IPS-15b (cell line): ENCODE data around the gene PABPN1L.

Experiments used
- H3K27me3 ChIP-seq: one replicate; pipeline ENCODE4 v1.6.1; 2013; ENCODE audit warnings: low read length; ENCODE audit not compliant: control insufficient read depth, insufficient read depth
- H3K36me3 ChIP-seq: one replicate; pipeline ENCODE4 v1.6.1; 2013; ENCODE audit warnings: low read length; ENCODE audit not compliant: control insufficient read depth, insufficient read depth
- H3K4me1 ChIP-seq: one replicate; pipeline ENCODE4 v1.6.1; 2013; ENCODE audit warnings: mild to moderate bottlenecking, low read length; ENCODE audit not compliant: control insufficient read depth, insufficient read depth
- H3K4me3 ChIP-seq: one replicate; pipeline ENCODE4 v1.5.1; 2013; ENCODE audit warnings: low read depth, low read length
- H3K9ac ChIP-seq: one replicate; pipeline ENCODE4 v1.6.1; 2013; ENCODE audit warnings: low read depth, mild to moderate bottlenecking, low read length
- H3K9me3 ChIP-seq: one replicate; pipeline ENCODE4 v1.6.1; 2013; ENCODE audit warnings: mild to moderate bottlenecking, low read length; ENCODE audit not compliant: control insufficient read depth, insufficient read depth

PABPN1L gene, protein sequence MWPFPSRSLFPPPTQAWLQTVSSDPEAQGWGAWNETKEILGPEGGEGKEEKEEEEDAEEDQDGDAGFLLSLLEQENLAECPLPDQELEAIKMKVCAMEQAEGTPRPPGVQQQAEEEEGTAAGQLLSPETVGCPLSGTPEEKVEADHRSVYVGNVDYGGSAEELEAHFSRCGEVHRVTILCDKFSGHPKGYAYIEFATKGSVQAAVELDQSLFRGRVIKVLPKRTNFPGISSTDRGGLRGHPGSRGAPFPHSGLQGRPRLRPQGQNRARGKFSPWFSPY

DNA sequence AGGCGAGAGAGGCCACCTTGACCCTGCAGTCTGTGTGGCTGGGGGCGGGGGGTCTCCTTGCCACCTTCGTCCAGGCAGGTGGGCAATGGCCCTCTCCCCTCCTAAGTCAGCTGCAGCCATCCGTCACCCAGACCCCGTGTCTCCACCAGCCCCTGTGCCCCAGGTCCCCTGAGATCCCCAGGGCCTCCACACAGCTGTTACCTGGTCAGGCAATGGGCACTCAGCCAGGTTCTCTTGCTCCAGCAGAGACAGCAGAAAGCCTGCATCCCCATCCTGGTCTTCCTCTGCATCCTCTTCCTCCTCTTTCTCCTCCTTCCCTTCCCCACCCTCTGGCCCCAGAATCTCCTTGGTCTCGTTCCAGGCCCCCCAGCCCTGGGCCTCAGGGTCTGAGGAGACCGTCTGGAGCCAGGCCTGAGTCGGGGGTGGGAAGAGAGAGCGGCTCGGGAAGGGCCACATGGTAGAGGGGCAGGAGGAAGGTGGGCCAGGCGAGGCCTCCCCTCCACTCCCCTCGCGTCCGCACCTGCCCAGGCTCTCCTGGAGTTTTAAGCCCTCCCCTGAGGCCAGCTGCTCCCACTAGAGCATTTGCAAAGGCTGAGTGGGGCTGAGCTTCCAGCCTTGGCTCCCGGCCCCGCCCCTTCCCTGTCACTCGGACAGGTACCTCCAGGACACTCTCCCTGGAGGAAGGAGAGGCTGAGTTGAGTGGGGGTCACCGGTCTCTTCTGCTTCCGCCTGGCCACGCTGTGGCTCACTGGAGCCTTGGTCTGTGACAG lies at the start of gene PABPN1L:
Gene PABPN1L (minus strand): TSS at position 510 of the 770 bp plus-strand sequence. CDS start 54 bp downstream, at position 456.
- H3K4me3 ChIP-seq: no peak within 1 kb of the TSS
- H3K9ac ChIP-seq: no peak within 1 kb of the TSS
- no peaks in the 10 kb centered on the region for H3K4me1 ChIP-seq
- no peaks in the 10 kb centered on the region for H3K9me3 ChIP-seq
- peaks cover 6% of the 10 kb centered on the region for H3K36me3 ChIP-seq
- H3K27me3 ChIP-seq: no peaks in the 10 kb centered on the region

DNA sequence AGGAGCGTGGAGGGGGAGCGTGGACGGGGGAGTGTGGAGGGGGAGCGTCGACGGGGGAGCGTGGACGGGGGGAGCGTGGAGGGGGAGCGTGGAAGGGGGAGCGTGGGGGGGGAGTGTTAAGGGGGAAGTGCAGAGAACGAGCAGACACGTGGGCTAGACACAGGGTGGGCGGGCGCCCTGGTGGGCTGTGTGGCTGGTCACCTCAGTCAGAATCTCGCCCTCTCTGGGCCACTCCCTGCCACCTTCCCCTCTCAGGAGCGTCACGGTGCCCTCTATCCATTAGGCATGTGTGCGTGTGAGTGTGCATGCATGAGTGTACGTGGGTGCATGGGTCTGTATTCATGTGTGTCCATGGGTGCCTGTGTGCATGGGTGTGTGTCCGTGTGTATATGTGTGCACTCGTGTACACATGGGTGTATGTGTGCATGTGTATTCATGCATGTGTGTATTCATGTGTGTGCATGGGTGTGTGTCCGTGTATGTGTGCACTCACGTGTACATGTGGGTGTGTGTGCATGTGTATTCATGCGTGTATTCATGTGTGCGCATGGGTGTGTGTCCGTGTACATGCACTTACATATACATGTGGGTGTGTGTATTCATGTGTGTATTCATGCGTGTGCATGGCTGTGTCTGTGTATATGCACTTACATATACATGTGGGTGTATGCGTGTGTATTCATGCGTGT lies 49.3 kb upstream of the PABPN1L start:
- H3K36me3 ChIP-seq: no peaks in the 10 kb centered on the region
- H3K4me1 ChIP-seq: no peaks in the 10 kb centered on the region
- no peak overlapping the region for H3K9ac ChIP-seq

DNA sequence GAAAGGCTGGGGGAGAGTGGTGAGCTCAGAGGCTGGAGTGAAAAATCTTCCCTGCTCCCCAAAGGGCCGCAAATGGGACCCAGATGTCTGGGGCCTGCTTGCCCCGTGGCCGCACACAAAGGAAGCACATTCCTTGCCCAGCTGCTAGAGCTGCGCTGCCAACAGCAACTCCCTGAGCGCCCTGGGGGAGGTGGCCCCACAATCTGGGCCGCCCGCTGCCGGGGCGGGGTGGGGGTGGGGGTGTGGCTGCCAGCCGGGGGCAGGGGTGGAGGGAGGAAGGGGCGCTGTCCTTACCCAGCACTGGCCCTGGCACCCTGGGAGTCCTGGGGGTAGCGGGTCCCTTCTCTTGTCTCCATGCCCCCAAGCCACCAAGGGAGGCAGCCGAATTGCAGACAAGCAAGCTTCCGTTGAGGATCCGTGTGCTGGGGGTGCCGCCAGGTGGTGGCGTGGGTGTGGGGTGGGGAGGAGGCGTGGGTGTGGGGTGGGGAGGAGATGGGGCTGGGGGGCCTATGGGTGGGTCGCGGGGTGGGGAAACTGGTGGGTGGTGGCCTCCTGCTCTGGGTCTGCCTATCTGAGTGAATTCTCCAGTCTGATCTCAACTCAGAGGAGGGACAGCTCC lies 48.4 kb upstream of the PABPN1L start:
- Histone ChIP-seq H3K4me1 (no peaks in the 10 kb centered on the region), H3K36me3 (no peaks in the 10 kb centered on the region)

More for the DNA sequence above, 49.3 kb upstream of the PABPN1L start:
- no peak overlapping the region for H3K4me3 ChIP-seq
- H3K27me3 ChIP-seq: no peaks in the 10 kb centered on the region
- H3K9me3 ChIP-seq: peaks cover 4% of the 10 kb centered on the region

DNA sequence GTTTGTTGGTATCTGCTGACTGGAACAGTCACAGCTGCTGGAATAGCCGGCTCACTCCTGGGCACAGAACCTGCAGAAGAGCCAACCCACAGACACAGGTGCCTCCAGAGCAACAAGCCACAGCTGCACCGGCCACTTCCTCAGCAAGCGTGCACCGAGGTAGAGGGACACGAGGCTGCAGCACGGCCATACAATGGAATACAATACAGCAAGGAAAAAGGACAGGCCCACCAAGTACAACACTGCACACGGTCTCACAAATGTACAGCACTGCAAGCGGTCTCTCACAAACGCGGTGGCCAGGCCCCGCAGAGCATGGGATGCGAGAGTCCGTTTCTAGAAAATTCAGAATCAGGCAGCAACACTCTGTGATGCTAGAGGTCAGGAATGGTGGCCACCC lies 47.4 kb upstream of the PABPN1L start:
- Histone ChIP-seq H3K36me3 (no peaks in the 10 kb centered on the region), H3K4me1 (no peaks in the 10 kb centered on the region), H3K27me3 (no peaks in the 10 kb centered on the region)

More for the DNA sequence above, 48.4 kb upstream of the PABPN1L start:
- Histone ChIP-seq H3K27me3 (no peaks in the 10 kb centered on the region), H3K4me3 (no peak overlapping the region), H3K9me3 (peaks cover 4% of the 10 kb centered on the region), H3K9ac (no peak overlapping the region)

DNA sequence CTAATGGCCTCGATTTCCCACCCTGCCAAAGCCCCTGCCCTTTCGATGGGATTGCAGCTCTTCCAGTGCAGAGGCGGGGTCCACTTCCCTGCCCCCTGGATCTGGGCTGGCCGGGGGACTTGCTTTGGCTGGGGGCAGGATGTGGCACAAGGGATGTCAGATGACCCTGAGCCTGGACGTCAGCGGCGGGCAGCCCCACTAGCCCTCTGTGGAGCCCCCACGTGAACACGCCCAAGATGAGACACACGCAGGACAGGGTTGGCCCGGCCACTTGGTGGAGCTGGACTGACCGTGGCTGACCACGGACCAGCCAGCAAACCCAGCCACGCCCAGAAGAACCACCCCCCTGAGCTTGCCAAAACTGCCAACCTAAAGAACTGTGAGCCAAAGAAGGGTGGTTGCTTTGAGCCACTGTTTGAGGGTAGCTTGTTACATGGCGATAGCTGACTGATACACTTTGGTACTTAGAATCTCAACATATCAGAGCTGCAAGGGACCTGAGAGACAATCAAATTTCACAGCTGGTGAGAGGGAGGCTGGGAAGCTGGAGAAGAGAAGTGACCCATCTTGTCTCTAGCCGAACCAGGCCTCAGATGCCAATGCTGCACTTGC lies 46.6 kb upstream of the PABPN1L start:
- no peaks in the 10 kb centered on the region for H3K36me3 ChIP-seq
- no peak overlapping the region for H3K9ac ChIP-seq
- H3K4me1 ChIP-seq: no peaks in the 10 kb centered on the region
- H3K4me3 ChIP-seq: no peak overlapping the region
- no peaks in the 10 kb centered on the region for H3K9me3 ChIP-seq
- no peaks in the 10 kb centered on the region for H3K27me3 ChIP-seq

More for the DNA sequence above, 47.4 kb upstream of the PABPN1L start:
- Histone ChIP-seq H3K9ac (no peak overlapping the region), H3K9me3 (no peaks in the 10 kb centered on the region), H3K4me3 (no peak overlapping the region)

DNA sequence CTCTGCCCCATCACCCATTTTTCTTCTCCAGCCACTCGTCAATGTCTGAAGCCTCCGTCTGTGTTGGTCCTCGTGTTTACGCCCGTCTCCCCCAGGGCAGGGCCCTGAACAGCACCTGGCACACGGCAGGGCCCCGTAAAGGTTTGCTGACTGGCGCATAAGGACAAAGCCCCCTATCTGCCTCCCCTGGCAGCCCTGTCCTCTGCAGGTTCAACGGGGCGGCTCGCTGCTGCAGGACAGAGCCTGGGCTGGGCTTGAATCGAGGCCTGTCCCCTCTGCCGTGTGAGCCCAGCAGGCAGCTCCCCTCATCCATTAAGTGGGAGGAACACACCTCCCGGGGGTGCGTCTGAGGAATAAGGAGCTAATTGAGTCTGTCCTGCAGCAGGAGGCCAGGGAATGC lies 46.1 kb upstream of the PABPN1L start:
- H3K4me3 ChIP-seq: no peak overlapping the region
- H3K9me3 ChIP-seq: no peaks in the 10 kb centered on the region
- no peaks in the 10 kb centered on the region for H3K27me3 ChIP-seq
- H3K4me1 ChIP-seq: no peaks in the 10 kb centered on the region
- no peak overlapping the region for H3K9ac ChIP-seq
- no peaks in the 10 kb centered on the region for H3K36me3 ChIP-seq

DNA sequence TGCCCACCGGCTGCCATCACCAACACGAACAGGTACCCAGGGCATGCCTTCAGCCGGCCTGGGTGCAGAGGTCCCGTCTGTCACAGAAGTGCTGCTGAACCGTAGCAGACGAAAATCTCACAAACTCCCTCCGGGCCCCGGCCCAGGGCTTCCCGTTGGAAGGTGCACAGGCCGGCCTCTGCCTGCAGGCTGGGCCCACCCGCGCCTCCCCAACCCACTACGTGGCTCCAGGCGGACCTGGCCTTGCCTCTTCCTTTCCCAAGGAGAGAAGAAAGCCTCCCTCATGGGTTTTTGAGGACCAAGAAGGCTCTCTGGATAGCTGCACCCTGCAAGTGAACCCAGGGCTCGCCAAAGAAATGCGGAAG lies 45.5 kb upstream of the PABPN1L start:
- Histone ChIP-seq H3K4me3 (no peak overlapping the region), H3K27me3 (no peaks in the 10 kb centered on the region), H3K9ac (no peak overlapping the region), H3K4me1 (no peaks in the 10 kb centered on the region), H3K9me3 (no peaks in the 10 kb centered on the region), H3K36me3 (no peaks in the 10 kb centered on the region)

DNA sequence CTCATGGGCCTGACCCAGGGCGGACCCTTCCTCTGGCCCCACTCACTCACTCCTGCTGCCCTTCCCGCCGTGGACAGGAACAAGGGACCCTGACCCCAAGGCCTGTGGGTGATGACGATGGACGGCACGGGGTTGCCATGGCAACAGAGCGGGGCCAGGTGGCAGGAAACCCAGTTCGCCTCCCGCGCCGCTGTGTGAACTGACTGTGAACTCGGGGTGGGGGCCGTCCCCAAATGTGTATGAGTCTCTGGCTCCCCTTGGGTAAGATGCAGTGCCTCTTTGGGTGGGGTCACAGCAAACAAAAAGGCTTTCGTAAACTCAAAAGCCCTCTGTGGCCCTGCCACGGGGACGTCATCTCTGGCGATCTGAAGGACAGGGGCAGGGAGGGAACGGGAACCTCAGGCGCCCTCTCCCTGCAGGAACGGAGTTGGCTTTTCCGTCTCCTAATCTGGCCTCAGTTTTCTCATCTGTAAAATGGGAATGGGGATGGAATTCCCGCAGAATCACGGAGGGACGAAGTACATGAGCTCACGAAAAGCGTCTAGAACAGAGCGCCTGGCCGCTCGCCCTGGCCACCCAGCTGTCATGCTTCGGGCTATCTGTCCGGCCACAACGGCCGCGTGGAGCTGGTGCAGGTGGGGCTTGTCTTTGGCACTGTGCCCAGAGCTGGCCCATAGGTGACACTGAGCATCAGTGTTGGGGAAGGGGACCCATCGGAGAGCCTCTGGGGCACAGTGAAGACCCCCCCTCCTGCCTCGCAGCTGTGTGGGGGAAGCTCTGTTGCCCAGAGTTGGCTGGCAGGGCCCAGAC lies 44.9 kb upstream of the PABPN1L start:
- Histone ChIP-seq H3K9me3 (no peaks in the 10 kb centered on the region), H3K27me3 (no peaks in the 10 kb centered on the region), H3K4me1 (no peaks in the 10 kb centered on the region), H3K9ac (no peak overlapping the region), H3K4me3 (no peak overlapping the region), H3K36me3 (no peaks in the 10 kb centered on the region)

DNA sequence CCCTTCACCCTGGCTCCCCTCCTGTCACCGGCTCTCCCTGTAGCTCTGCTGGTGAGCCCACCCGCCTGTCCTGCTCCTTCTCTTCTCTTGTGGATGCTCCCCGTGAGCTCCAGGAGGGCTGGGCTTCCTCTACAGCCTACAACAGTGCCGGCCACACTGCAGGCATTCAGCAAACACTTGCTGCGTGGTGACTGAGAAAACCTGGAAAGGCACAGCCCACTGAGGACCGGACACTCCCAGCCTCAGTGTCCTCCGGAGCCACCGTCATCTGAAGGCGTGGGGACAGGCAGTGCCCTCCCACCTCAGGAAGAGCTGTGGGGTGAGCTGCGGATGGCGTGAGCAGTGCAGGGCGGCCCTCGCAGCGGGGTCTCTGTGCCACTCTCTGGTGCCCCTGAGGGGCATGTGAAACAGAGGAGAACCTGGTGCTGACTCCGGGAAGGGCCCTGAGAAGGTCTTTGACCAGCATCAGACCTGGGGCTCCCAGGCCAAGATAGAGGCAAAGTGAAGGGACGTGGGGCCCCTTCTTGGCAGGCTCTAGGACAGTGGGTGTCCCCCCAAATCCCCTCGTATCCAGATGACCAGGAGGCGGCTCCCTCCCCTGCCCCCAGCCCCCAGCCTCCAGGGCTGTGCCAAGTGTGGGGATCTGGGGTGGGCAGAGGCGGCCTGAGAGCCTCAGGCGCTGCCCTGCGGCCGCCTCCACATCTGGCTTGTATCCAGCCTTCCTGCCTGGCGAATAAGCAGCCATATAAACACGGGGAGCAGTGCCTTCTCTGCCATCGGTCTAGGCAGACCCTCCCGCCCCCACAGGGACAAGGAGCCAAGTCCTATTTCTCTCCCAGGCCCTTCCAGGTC lies 44.0 kb upstream of the PABPN1L start:
- H3K9ac ChIP-seq: no peak overlapping the region
- H3K27me3 ChIP-seq: no peaks in the 10 kb centered on the region
- H3K36me3 ChIP-seq: no peaks in the 10 kb centered on the region
- no peak overlapping the region for H3K4me3 ChIP-seq
- H3K9me3 ChIP-seq: no peaks in the 10 kb centered on the region
- H3K4me1 ChIP-seq: no peaks in the 10 kb centered on the region

DNA sequence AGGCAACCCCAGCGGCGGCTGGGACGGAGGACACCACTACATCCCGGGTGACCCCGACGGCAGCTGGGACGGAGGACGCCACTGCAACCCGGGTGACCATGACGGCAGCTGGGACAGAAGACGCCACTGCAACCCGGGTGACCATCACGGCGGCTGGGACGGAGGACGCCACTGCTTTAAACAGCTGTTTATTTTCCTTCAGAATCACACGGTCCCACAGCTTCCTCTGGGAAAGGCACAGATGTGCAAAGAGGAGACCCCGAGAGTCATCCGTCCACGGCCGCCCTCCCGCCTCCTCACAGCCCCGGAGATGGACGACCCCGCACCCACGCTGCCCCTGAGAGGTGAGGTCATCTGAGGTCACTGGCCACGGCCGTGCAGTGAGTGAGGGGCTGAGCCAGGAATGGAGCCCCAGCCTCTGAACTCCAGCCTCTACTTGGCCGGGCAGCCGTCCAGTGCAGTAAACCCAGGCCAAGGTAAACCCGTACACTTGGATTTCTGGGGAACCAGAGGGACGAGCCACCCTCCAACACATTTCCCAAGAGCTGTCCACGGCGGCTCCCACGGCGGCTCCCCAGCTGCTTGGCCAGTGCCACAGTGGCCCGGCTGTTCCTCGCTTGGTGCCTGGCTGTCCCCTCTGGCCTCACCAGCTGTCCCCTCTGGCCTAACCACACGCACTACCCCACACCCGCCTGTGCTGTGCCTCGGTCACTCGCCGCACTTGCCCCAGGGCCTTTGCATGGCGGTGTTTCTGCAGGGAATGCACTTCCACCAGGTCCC lies 43.2 kb upstream of the PABPN1L start:
- Histone ChIP-seq H3K4me1 (no peaks in the 10 kb centered on the region), H3K36me3 (no peaks in the 10 kb centered on the region), H3K9ac (no peak overlapping the region), H3K4me3 (no peak overlapping the region), H3K27me3 (no peaks in the 10 kb centered on the region), H3K9me3 (no peaks in the 10 kb centered on the region)
